Astrocyte (in vitro differentiated cells and primary cell): Measurements from ENCODE around the gene CYB561D2. TPM values are rescaled to one million over a fixed set of nuclear protein-coding genes. Genes with fewer than 3 reads are reported as not detected.

ENCODE experiments used
- DNase-seq: peaks from one replicate; pipeline ENCODE4 v3.0.0-alpha.2; 2010; ENCODE audit warnings: low read depth
- FAIRE-seq: peaks from 2 replicates; lab custom pipeline; 2011; peaks lifted over from hg19 to GRCh38; lab: Jason Lieb, UNC
- H2AFZ ChIP-seq: 2 replicates; pipeline ENCODE4 v1.6.0; 2012; ENCODE audit warnings: low read depth, low read length, inconsistent platforms
- H3K27ac ChIP-seq: 2 replicates; pipeline ENCODE4 v1.5.1; 2011; ENCODE audit warnings: low read depth, low read length, inconsistent platforms
- H3K27me3 ChIP-seq: 2 replicates; pipeline ENCODE4 v1.6.0; 2011; ENCODE audit warnings: low read length, inconsistent platforms; ENCODE audit not compliant: insufficient read depth
- H3K36me3 ChIP-seq: 2 replicates; pipeline ENCODE4 v1.5.1; 2011; ENCODE audit warnings: low read length, inconsistent platforms; ENCODE audit not compliant: insufficient read depth
- H3K4me1 ChIP-seq: 2 replicates; pipeline ENCODE4 v1.5.1; 2011; ENCODE audit warnings: low read length, inconsistent platforms; ENCODE audit not compliant: insufficient read depth
- H3K4me2 ChIP-seq: 2 replicates; pipeline ENCODE4 v1.6.0; 2012; ENCODE audit warnings: low read length, inconsistent platforms
- H3K4me3 ChIP-seq: 2 replicates; pipeline ENCODE4 v1.5.1; 2011; ENCODE audit warnings: low read depth, mild to moderate bottlenecking, low read length, inconsistent platforms; ENCODE audit not compliant: insufficient read depth
- H3K79me2 ChIP-seq: 2 replicates; pipeline ENCODE4 v1.6.0; 2012; ENCODE audit warnings: mild to moderate bottlenecking, low read length, inconsistent platforms; ENCODE audit not compliant: insufficient read depth
- H3K9ac ChIP-seq: 2 replicates; pipeline ENCODE4 v1.6.0; 2012; ENCODE audit warnings: mild to moderate bottlenecking, low read length, inconsistent platforms
- H3K9me3 ChIP-seq: 2 replicates; pipeline ENCODE4 v1.5.1; 2012; ENCODE audit warnings: low read depth, mild to moderate bottlenecking, low read length, inconsistent platforms; ENCODE audit not compliant: insufficient read depth
- H4K20me1 ChIP-seq: 2 replicates; pipeline ENCODE4 v1.6.0; 2012; ENCODE audit warnings: low read length, inconsistent platforms; ENCODE audit not compliant: insufficient read depth
- H3K27ac Mint-ChIP-seq: one replicate; pipeline ENCODE4 v1.8.0; 2021; ENCODE audit warnings: mild to moderate bottlenecking, mixed read lengths; ENCODE audit not compliant: unreplicated experiment
- H3K27me3 Mint-ChIP-seq: one replicate; pipeline ENCODE4 v1.8.0; 2021; ENCODE audit warnings: low read depth, mixed read lengths; ENCODE audit not compliant: unreplicated experiment
- H3K36me3 Mint-ChIP-seq: one replicate; pipeline ENCODE4 v1.8.0; 2021; ENCODE audit warnings: low read depth, mixed read lengths; ENCODE audit not compliant: unreplicated experiment
- H3K4me1 Mint-ChIP-seq: one replicate; pipeline ENCODE4 v1.8.0; 2021; ENCODE audit warnings: low read depth, mixed read lengths; ENCODE audit not compliant: unreplicated experiment
- H3K4me3 Mint-ChIP-seq: one replicate; pipeline ENCODE4 v1.8.0; 2021; ENCODE audit warnings: mild to moderate bottlenecking, moderate library complexity, mixed read lengths; ENCODE audit not compliant: unreplicated experiment
- H3K9me3 Mint-ChIP-seq: one replicate; pipeline ENCODE4 v1.8.0; 2021; ENCODE audit warnings: mild to moderate bottlenecking, mixed read lengths; ENCODE audit not compliant: unreplicated experiment
- CTCF ChIP-seq: IDR thresholded peaks from 2 replicates; pipeline ENCODE4 v1.5.1; 2011; ENCODE audit warnings: low read depth, mild to moderate bottlenecking, inconsistent platforms, low read length, moderate library complexity; ENCODE audit not compliant: insufficient read depth
- EZH2 ChIP-seq: IDR thresholded peaks from 2 replicates; pipeline ENCODE4 v1.6.1; 2012; ENCODE audit warnings: mild to moderate bottlenecking, low read length, inconsistent platforms; ENCODE audit not compliant: insufficient read depth
- total RNA-seq: library from RNA; stranded (reverse); gene quantifications from 2 replicates; pipeline ENCODE4 v1.2.1, GENCODE V29; 2021

The CYB561D2 gene
- total RNA-seq, 1 donor from 2014 or later: 19.4 TPM

GRCh38 chr3:50334339-50335075, 16.2 kb upstream of the CYB561D2 start:
- peak overlapping the region; percentile 69 for H3K27ac ChIP-seq
- no peak for TF ChIP-seq EZH2
- no peak for TF ChIP-seq CTCF
- H4K20me1 ChIP-seq: peaks cover 66% of the 10 kb centered on the region
- FAIRE-seq: no peak
- H3K9ac ChIP-seq: peak overlapping the region; percentile 65
- H2AFZ ChIP-seq: no peak overlapping the region
- peak overlapping the region; percentile 94 for H3K4me2 ChIP-seq
- peaks cover 26% of the 10 kb centered on the region for H3K36me3 ChIP-seq
- Mint-ChIP-seq H3K4me1 (peaks cover 23% of the 10 kb centered on the region), H3K27me3 (peaks cover under 1% of the 10 kb centered on the region), H3K36me3 (peaks cover 9% of the 10 kb centered on the region), H3K9me3 (no peaks in the 10 kb centered on the region), H3K27ac (peak overlapping the region; percentile 88), H3K4me3 (peak overlapping the region; percentile 68)
- H3K9me3 ChIP-seq: no peaks in the 10 kb centered on the region
- no peaks in the 10 kb centered on the region for H3K27me3 ChIP-seq
- peaks cover 73% of the 10 kb centered on the region for H3K79me2 ChIP-seq
- no peak overlapping the region for H3K4me3 ChIP-seq
- no peak for DNase-seq
- peaks cover 32% of the 10 kb centered on the region for H3K4me1 ChIP-seq

GRCh38 chr3:50336452-50337174, 14.0 kb upstream of the CYB561D2 start:
- no peak for FAIRE-seq

More at GRCh38 chr3:50336452-50337174, 14.0 kb upstream of the CYB561D2 start:
- peaks cover 54% of the 10 kb centered on the region for H3K79me2 ChIP-seq
- H3K27me3 Mint-ChIP-seq: peaks cover 9% of the 10 kb centered on the region
- DNase-seq: no peak
- H3K4me2 ChIP-seq: peak overlapping the region; percentile 94
- H3K9ac ChIP-seq: peak overlapping the region; percentile 97
- peaks cover 48% of the 10 kb centered on the region for H4K20me1 ChIP-seq
- peak overlapping the region; percentile 92 for H3K27ac ChIP-seq
- H3K9me3 Mint-ChIP-seq: peaks cover 3% of the 10 kb centered on the region
- no peaks in the 10 kb centered on the region for H3K27me3 ChIP-seq
- H3K4me1 ChIP-seq: peaks cover 40% of the 10 kb centered on the region
- peaks cover 1% of the 10 kb centered on the region for H3K36me3 Mint-ChIP-seq
- H3K4me3 Mint-ChIP-seq: peak overlapping the region; percentile 97
- H3K27ac Mint-ChIP-seq: peak overlapping the region; percentile 97
- no peaks in the 10 kb centered on the region for H3K9me3 ChIP-seq
- peak overlapping the region; percentile 92 for H3K4me3 ChIP-seq
- peaks cover 26% of the 10 kb centered on the region for H3K4me1 Mint-ChIP-seq
- no peak for TF ChIP-seq EZH2
- no peak for TF ChIP-seq CTCF
- H2AFZ ChIP-seq: peak overlapping the region; percentile 72
- H3K36me3 ChIP-seq: peaks cover 6% of the 10 kb centered on the region
